ENCODE measurements around the gene KLHL29.

DNA sequence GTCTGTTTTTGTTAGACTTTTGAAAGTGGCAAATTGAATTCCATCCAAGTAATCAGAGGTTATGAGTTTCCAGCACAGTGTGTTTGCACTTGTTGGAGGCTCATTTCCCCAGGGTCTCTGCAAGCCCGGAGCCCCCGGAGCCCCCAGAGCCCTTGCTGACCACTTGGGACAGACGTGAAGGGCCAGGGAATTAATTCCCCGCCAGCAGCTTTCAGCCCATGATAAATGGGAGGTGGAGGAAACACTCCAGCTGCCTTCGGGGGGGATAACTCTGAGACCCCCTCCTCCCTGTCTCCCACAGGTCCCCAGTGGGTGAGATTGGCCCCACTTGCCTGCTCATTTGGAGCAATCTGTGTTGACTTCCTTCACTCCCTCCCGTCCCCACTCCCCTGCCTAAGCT lies 79.2 kb downstream of the KLHL29 start:
- TF ChIP-seq FOXM1 (IDR thresholded peaks at IDR 0.05; ENCODE audit: low read depth) (no peak), CTCF (IDR thresholded peaks at IDR 0.05) (no peak), MAX (IDR thresholded peaks at IDR 0.05; ENCODE audit: low read depth) (no peak), MXI1 (IDR thresholded peaks at IDR 0.05; ENCODE audit: low read depth, low read length) (no peak), GATA2 (CRISPR knock-in tag; IDR thresholded peaks at IDR 0.05) (0 out of 2 replicates have a peak, but pooled peaks have one; percentile 0), GABPA (IDR thresholded peaks at IDR 0.05; ENCODE audit: low read depth) (no peak), POLR2AphosphoS5 (IDR thresholded peaks at IDR 0.05; ENCODE audit: low read depth, low read length) (no peak), RXRA (IDR thresholded peaks at IDR 0.05; ENCODE audit: borderline replicate concordance, low read depth) (no peak), RFX5 (IDR thresholded peaks at IDR 0.05; ENCODE audit: low read length) (no peak)
- TF ChIP-seq, protein P1, sequence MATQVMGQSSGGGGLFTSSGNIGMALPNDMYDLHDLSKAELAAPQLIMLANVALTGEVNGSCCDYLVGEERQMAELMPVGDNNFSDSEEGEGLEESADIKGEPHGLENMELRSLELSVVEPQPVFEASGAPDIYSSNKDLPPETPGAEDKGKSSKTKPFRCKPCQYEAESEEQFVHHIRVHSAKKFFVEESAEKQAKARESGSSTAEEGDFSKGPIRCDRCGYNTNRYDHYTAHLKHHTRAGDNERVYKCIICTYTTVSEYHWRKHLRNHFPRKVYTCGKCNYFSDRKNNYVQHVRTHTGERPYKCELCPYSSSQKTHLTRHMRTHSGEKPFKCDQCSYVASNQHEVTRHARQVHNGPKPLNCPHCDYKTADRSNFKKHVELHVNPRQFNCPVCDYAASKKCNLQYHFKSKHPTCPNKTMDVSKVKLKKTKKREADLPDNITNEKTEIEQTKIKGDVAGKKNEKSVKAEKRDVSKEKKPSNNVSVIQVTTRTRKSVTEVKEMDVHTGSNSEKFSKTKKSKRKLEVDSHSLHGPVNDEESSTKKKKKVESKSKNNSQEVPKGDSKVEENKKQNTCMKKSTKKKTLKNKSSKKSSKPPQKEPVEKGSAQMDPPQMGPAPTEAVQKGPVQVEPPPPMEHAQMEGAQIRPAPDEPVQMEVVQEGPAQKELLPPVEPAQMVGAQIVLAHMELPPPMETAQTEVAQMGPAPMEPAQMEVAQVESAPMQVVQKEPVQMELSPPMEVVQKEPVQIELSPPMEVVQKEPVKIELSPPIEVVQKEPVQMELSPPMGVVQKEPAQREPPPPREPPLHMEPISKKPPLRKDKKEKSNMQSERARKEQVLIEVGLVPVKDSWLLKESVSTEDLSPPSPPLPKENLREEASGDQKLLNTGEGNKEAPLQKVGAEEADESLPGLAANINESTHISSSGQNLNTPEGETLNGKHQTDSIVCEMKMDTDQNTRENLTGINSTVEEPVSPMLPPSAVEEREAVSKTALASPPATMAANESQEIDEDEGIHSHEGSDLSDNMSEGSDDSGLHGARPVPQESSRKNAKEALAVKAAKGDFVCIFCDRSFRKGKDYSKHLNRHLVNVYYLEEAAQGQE (IDR thresholded peaks at IDR 0.05; ENCODE audit: low read depth, low read length): no peak

All from SK-N-SH (cell line).